LNCAP (cell line): Measurements from ENCODE around the gene ADGRB3.

Source experiments
- TF ChIP-seq, protein P1 (sequence below): fragments of 450-650 bp; IDR thresholded peaks from 2 replicates; pipeline ENCODE4 v1.5.1; 2017; ENCODE audit warnings: mild to moderate bottlenecking

ADGRB3 gene

DNA sequence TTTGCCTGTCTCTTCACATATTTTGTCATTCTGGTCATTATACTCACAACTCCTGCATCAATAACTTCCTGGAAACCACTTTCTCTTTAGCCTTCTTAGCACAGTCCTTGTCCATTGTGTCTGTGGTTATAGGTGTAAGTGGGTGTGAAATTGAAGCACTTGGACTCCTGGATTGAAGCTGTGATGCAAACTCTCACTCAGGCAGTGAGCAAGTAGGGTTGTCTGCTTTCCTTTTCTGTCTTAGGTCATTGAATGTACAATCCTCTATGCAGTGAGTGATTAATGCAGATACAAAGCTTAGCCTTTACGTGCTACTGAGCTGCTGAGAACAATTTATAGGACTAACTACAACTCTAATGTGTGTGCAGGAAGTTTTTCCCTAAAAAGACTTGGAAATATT is 54.8 kb downstream of the ADGRB3 start:
- TF ChIP-seq, protein P1, sequence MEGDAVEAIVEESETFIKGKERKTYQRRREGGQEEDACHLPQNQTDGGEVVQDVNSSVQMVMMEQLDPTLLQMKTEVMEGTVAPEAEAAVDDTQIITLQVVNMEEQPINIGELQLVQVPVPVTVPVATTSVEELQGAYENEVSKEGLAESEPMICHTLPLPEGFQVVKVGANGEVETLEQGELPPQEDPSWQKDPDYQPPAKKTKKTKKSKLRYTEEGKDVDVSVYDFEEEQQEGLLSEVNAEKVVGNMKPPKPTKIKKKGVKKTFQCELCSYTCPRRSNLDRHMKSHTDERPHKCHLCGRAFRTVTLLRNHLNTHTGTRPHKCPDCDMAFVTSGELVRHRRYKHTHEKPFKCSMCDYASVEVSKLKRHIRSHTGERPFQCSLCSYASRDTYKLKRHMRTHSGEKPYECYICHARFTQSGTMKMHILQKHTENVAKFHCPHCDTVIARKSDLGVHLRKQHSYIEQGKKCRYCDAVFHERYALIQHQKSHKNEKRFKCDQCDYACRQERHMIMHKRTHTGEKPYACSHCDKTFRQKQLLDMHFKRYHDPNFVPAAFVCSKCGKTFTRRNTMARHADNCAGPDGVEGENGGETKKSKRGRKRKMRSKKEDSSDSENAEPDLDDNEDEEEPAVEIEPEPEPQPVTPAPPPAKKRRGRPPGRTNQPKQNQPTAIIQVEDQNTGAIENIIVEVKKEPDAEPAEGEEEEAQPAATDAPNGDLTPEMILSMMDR = no peak

DNA sequence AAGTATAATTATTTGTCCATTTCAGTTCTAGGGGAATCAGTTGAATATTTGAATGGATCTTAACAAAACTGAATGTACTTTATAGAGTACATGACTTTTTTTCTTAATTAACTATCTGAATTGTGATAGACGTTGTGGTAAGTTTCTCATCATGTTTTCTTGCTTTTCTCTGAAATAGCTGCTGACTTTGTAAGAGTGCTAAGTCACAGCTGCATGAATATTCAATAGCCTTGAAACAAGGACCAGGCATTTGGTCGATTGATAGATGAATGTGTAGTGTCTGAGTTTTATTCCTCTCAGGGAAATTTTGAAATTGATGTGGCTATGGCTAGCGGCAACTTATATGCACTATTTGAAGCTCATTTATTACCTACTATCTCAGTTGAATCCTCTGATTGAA is 56.0 kb downstream of the ADGRB3 start:
- TF ChIP-seq, protein P1 = no peak

DNA sequence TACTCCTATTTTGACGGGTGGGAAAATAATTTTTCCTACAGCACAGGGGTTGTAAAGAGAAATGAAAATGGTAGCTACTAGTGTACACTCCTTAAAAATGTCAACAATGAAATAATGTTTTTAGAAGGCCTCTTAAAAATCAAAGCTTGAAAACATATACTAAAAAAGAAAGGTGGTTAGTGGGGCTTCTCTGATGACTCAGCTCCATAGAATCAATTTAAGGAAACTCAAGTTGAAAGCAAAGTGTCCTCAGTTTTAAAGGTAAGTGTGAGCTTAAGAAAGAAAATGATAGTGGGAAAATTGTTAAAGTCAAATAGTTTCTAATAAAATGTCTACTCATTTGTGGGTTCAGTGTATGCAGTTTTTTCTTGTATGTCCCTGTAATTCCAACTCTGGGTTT is 58.2 kb downstream of the ADGRB3 start:
- TF ChIP-seq, protein P1 = no peak

DNA sequence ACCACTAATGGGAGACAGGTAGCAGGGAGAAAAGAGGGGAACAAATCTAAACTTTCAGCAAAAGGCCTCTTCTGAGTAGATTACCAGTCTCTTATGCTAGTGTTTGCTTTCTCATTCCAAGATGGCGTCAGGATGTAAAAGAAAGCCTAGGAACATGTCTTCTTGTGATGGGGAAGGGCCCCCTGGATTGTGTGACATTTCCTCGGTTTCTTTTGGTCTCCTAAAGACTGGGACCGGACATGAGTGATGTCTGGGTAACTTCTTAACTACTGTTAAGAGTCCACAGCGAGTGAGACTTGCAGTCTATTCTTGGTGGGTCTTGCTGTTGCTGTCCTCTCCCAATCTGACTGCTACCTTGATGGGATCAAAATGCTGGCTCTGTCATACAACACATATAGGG is 60.3 kb downstream of the ADGRB3 start:
- TF ChIP-seq, protein P1 = no peak

DNA sequence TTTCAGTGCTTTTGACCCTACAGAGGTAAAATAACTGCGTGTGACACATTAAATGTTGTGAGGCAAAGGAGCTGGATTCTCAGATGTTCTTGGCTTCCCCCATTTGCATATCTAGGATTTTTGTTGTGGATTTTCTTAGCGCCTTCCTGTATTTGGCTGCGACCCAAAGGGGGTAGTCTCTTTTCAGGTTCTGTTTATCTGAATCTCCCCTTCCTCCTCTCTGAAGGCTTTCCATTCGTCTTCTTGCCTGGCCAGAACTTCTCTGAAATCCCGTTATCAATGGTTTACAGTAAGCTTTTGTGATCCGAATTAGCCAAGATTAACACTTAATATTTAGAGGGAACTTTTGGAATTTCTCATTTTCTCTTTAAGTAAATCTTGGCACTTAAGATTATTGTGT is 60.8 kb downstream of the ADGRB3 start:
- TF ChIP-seq, protein P1 = no peak

DNA sequence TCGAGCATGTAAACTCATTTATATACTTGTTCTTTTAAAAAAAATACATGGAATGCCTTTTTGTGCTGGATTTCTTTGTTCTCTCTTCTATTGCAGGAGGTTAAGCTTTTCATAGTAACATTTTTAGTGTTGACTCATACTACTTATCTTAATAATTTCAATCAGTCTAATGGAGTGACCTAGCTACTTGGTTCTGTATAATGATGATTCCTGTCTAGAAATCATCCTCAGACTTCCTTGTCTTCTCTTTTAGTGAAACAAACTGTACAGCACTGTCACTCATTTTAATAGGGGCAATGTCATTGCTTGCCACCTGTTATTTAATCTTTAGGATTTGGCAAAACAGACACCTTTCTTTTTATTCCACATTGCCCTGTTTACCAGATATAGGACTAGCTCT is 62.3 kb downstream of the ADGRB3 start:
- TF ChIP-seq, protein P1 = no peak

DNA sequence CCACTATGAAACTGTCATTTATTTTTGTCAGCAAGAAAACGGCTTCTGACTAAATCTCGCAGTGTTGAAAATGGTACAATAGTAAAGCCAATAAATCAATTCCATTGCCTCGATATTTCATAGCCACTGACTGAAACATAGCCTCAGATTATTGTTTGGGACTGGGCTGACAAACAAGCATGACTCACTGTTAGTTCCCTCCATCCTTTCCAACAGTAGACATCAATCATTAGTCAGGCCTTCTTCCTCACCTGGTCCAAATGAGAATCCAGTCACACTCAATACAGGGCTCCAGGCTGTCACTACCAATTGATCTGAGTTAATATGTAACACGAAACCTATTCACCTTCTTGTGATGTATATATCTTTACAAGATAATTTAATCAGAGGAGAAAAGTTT is 66.1 kb downstream of the ADGRB3 start:
- TF ChIP-seq, protein P1 = no peak

DNA sequence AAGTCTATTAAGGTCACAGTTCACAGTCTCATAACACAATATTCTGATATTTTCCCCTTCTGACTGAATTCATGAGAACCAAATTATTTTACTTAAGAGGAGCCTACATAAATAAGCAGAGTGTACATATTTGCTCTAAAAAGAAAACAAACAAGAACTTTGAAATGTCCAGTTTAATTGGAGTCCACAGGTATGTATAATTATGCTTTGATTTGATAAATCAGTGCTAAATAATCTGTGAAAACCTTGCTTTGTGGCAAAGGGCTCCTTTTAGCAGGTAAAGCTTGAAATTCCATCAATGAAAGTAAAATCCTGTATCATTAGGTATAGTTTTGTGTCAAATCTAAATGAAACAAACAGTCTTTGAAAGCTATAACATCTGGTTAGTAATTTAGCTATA is 69.4 kb downstream of the ADGRB3 start:
- TF ChIP-seq, protein P1 = no peak
